WTC11 (cell line): ENCODE data around the gene TIAL1. TPM values are rescaled to one million over a fixed set of nuclear protein-coding genes. Genes with fewer than 3 reads are reported as not detected.
A peak's percentile ranks its signal among the peaks of the same experiment; 100 is the strongest.

Experiments used
- ATAC-seq: fragments of 200-7000 bp; cut with Tn5 transposase; 2 replicates; pipeline ENCODE4 v1.10.0; 2021; ENCODE audit warnings: mild to moderate bottlenecking, moderate library complexity
- Bru-seq: library from RNA; stranded (reverse); fragments of 400-500 nt; gene quantifications from one replicate; lab custom pipeline; 2021; lab: Mats Ljungman, UMichigan
- CTCF ChIA-PET: fragments of 300-600 bp; sonication (Branson Sonifier 250); formaldehyde crosslinking; loops from one replicate; lab custom pipeline; 2021; ENCODE audit warnings: antibody characterized with exemption; lab: Charles Lee
- POLR2A ChIA-PET: fragments of 350-600 bp; sonication (Branson Sonifier 250); formaldehyde crosslinking; loops from one replicate; lab custom pipeline; 2021; ENCODE audit warnings: antibody characterized with exemption; lab: Charles Lee
- DNase-seq: peaks from one replicate; pipeline ENCODE4 v3.0.0; 2021; ENCODE audit warnings: low spot score
- H3K27ac Mint-ChIP-seq: 2 replicates; pipeline ENCODE4 v1.8.0; 2021; ENCODE audit warnings: mixed read lengths
- H3K27me3 Mint-ChIP-seq: 2 replicates; pipeline ENCODE4 v1.8.0; 2021; ENCODE audit warnings: low read depth, mild to moderate bottlenecking, moderate library complexity, mixed read lengths
- H3K36me3 Mint-ChIP-seq: 2 replicates; pipeline ENCODE4 v1.8.0; 2021; ENCODE audit warnings: mixed read lengths
- H3K4me1 Mint-ChIP-seq: 2 replicates; pipeline ENCODE4 v1.8.0; 2022; ENCODE audit warnings: mixed read lengths
- H3K4me3 Mint-ChIP-seq: 2 replicates; pipeline ENCODE4 v1.8.0; 2021; ENCODE audit warnings: mild to moderate bottlenecking, moderate library complexity, mixed read lengths
- H3K9me3 Mint-ChIP-seq: 2 replicates; pipeline ENCODE4 v1.8.0; 2021; ENCODE audit warnings: mixed read lengths
- CREM ChIP-seq: sonication (generic); formaldehyde crosslinking; IDR thresholded peaks from 2 replicates; pipeline ENCODE4 v1.8.1; 2022; ENCODE audit warnings: mild to moderate bottlenecking, missing genetic modification reagents, moderate library complexity
- ESRRA ChIP-seq: sonication (generic); formaldehyde crosslinking; IDR thresholded peaks from 2 replicates; pipeline ENCODE4 v1.8.1; 2022; ENCODE audit warnings: mild to moderate bottlenecking, missing genetic modification reagents, borderline replicate concordance
- FOXJ3 ChIP-seq: sonication (generic); formaldehyde crosslinking; IDR thresholded peaks from 2 replicates; pipeline ENCODE4 v1.9.0; 2021; ENCODE audit warnings: missing genetic modification reagents, mild to moderate bottlenecking, borderline replicate concordance
- MYBL2 ChIP-seq: sonication (generic); formaldehyde crosslinking; IDR thresholded peaks from 2 replicates; pipeline ENCODE4 v1.8.1; 2023; ENCODE audit warnings: mild to moderate bottlenecking, moderate library complexity, missing genetic modification reagents
- NFATC4 ChIP-seq: fragments of 250-450 bp; sonication (Bioruptor Pico); IDR thresholded peaks from 2 replicates; pipeline ENCODE4 v1.9.0; 2021; ENCODE audit warnings: mild to moderate bottlenecking
- TP53 ChIP-seq: sonication (generic); formaldehyde crosslinking; IDR thresholded peaks from 2 replicates; pipeline ENCODE4 v1.8.1; 2023; ENCODE audit warnings: mild to moderate bottlenecking, missing genetic modification reagents
- ZBTB21 ChIP-seq: sonication (generic); formaldehyde crosslinking; IDR thresholded peaks from 2 replicates; pipeline ENCODE4 v1.8.1; 2023; ENCODE audit warnings: mild to moderate bottlenecking, missing genetic modification reagents, borderline replicate concordance
- ZNF232 ChIP-seq: sonication (generic); formaldehyde crosslinking; IDR thresholded peaks from 2 replicates; pipeline ENCODE4 v1.8.0; 2022; ENCODE audit warnings: mild to moderate bottlenecking, missing genetic modification reagents
- ZNF263 ChIP-seq: sonication (generic); formaldehyde crosslinking; IDR thresholded peaks from 2 replicates; pipeline ENCODE4 v1.8.1; 2022; ENCODE audit warnings: low read depth, mild to moderate bottlenecking, moderate library complexity, missing genetic modification reagents
- ZNF396 ChIP-seq: fragments of 250-450 bp; sonication (Bioruptor Pico); IDR thresholded peaks from 2 replicates; pipeline ENCODE4 v1.8.0; 2021; ENCODE audit warnings: mild to moderate bottlenecking, moderate library complexity, borderline replicate concordance
- ZNF671 ChIP-seq: fragments of 250-450 bp; sonication (Bioruptor Pico); IDR thresholded peaks from 2 replicates; pipeline ENCODE4 v1.8.0; 2021; ENCODE audit warnings: mild to moderate bottlenecking
- long read RNA-seq, 3 experiments: library from RNA in 1 of 3; library from capped mRNA in 1 of 3; library from polyadenylated mRNA in 1 of 3; unstranded in 2 of 3; stranded (forward) in 1 of 3; transcript quantifications; one replicate each; pipeline ENCODE4 v2.0.0, GENCODE V29; 2021
- total RNA-seq: library from RNA; stranded (reverse); gene quantifications from 3 replicates; pipeline ENCODE4 v1.2.3, GENCODE V29; 2021
- TF ChIP-seq, protein P1 (sequence below): sonication (generic); formaldehyde crosslinking; IDR thresholded peaks from 2 replicates; pipeline ENCODE4 v1.8.1; 2022; ENCODE audit warnings: low read depth, mild to moderate bottlenecking, moderate library complexity, missing genetic modification reagents, borderline replicate concordance
- TF ChIP-seq, protein P2 (sequence below): sonication (generic); formaldehyde crosslinking; IDR thresholded peaks from 2 replicates; pipeline ENCODE4 v1.8.0; 2023; ENCODE audit warnings: missing genetic modification reagents, mild to moderate bottlenecking, borderline replicate concordance
- TF ChIP-seq, protein P3 (sequence below): sonication (generic); formaldehyde crosslinking; IDR thresholded peaks from 2 replicates; pipeline ENCODE4 v1.8.0; 2022; ENCODE audit warnings: mild to moderate bottlenecking, missing genetic modification reagents
- TF ChIP-seq, protein P4 (sequence below): sonication (generic); formaldehyde crosslinking; IDR thresholded peaks from 2 replicates; pipeline ENCODE4 v1.8.0; 2022; ENCODE audit warnings: mild to moderate bottlenecking, missing genetic modification reagents
- TF ChIP-seq, protein P5 (sequence below): fragments of 200-600 bp; IDR thresholded peaks from 2 replicates; pipeline ENCODE4 v1.8.0; 2022; ENCODE audit warnings: antibody characterized with exemption
- TF ChIP-seq, protein P6 (sequence below): fragments of 250-450 bp; sonication (Bioruptor Pico); IDR thresholded peaks from 2 replicates; pipeline ENCODE4 v1.9.0; 2021; ENCODE audit warnings: mild to moderate bottlenecking, borderline replicate concordance

The TIAL1 gene, protein sequence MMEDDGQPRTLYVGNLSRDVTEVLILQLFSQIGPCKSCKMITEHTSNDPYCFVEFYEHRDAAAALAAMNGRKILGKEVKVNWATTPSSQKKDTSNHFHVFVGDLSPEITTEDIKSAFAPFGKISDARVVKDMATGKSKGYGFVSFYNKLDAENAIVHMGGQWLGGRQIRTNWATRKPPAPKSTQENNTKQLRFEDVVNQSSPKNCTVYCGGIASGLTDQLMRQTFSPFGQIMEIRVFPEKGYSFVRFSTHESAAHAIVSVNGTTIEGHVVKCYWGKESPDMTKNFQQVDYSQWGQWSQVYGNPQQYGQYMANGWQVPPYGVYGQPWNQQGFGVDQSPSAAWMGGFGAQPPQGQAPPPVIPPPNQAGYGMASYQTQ
- total RNA-seq (170 to 178 TPM (median 176 TPM) in 3 replicates), Bru-seq, nascent RNA (percentile 97 among the genes with signal in this experiment)
- long read RNA-seq, experiment 1, full-length matches to known transcripts, result 46 of 109 reads
- long read RNA-seq, experiment 1, partial matches to known transcripts, result 26 of 109 reads
- long read RNA-seq, experiment 1, other reads (novel, unspliced or antisense), result 37 of 109 reads
- long read RNA-seq, experiment 2, full-length matches to known transcripts, result 23 of 90 reads
- long read RNA-seq, experiment 2, partial matches to known transcripts, result 19 of 90 reads
- long read RNA-seq, experiment 2, other reads (novel, unspliced or antisense), result 48 of 90 reads
- long read RNA-seq, experiment 3, full-length matches to known transcripts, result 71 of 92 reads
- long read RNA-seq, experiment 3, partial matches to known transcripts, result 7 of 92 reads
- long read RNA-seq, experiment 3, other reads (novel, unspliced or antisense), result 14 of 92 reads

DNA sequence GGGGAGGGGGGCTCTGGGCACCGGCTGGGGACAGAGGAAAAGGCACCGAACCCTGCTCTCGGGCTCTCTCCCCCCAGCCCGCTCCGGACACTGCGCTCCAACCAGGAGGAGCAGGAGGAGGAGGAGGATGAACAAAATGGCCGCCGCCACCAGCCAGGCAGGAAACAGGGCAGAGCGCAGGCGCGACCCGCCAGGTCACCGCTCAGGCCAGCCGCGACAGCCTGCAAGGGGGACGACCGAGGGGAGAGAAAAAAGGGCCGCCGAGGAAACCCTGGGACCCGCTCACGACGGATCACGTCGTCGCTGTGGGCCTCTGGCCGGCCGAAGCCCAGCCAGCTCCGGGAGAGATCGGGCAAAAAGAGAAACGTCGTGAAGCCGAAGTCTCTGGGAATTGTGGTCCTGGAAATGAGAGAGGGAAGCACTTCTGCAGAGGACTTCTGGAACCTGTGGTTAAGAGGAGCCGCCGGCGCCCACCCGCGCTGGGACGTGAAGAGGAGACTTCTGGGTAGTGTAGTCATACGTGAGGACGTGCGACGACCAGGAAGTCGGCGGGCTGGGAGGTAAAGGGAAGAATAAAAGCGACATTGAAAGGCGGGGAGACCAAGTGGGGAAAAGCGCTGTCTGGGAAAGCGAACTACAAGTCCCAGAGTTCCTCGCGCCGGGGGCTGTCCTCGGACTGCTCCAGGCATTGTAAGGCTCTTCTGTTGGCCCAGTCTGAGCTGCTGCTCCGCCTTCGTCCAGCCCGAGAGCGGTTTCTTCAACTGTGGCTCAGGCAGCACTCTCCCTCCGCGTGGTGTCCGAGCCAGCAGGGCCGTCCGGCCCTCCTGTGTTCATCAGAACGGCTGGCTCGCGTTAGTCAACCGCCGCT, at the start of gene TIAL1:
TIAL1 (minus strand) TSS at position 428 of the 868 bp plus-strand sequence. CDS start 499 bp downstream, outside the sequence.
- Mint-ChIP-seq H3K4me3 (peak within 1 kb of the TSS; percentile 90), H3K27ac (peak within 1 kb of the TSS; percentile 95), H3K4me1 (peaks cover 37% of the 10 kb centered on the region), H3K27me3 (peaks cover 3% of the 10 kb centered on the region; the same call in 1 of the 2 replicates), H3K36me3 (peaks cover 28% of the 10 kb centered on the region), H3K9me3 (peaks cover 8% of the 10 kb centered on the region)
- ChIA-PET CTCF (interaction anchor here (0.5 to 1.5 kb wide), 5 partner anchors 11 to 398 kb away, joined by 3 to 12 read pairs (median 3); partner anchors contain the start of gene INPP5F), POLR2A (interaction anchor here (0.5 to 1.5 kb wide), 4 partner anchors 54 to 387 kb away, joined by 3 to 8 read pairs (median 4); partner anchors contain the start of genes BAG3 and INPP5F)
- peak; percentile 97 for DNase-seq
- peak; percentile 93 for ATAC-seq
- TF ChIP-seq ZNF232 (CRISPR knock-in tag), result peak; percentile 78
- TF ChIP-seq, protein P1, sequence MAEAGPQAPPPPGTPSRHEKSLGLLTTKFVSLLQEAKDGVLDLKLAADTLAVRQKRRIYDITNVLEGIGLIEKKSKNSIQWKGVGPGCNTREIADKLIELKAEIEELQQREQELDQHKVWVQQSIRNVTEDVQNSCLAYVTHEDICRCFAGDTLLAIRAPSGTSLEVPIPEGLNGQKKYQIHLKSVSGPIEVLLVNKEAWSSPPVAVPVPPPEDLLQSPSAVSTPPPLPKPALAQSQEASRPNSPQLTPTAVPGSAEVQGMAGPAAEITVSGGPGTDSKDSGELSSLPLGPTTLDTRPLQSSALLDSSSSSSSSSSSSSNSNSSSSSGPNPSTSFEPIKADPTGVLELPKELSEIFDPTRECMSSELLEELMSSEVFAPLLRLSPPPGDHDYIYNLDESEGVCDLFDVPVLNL, result 0 out of 2 replicates have a peak, but pooled peaks have one; percentile 29
- peak; percentile 42; the same call in 1 of the 2 replicates for TF ChIP-seq TP53 (CRISPR knock-in tag)
- no peak for TF ChIP-seq NFATC4 (CRISPR knock-in tag)
- TF ChIP-seq ESRRA (CRISPR knock-in tag), result no peak
- TF ChIP-seq, protein P2, sequence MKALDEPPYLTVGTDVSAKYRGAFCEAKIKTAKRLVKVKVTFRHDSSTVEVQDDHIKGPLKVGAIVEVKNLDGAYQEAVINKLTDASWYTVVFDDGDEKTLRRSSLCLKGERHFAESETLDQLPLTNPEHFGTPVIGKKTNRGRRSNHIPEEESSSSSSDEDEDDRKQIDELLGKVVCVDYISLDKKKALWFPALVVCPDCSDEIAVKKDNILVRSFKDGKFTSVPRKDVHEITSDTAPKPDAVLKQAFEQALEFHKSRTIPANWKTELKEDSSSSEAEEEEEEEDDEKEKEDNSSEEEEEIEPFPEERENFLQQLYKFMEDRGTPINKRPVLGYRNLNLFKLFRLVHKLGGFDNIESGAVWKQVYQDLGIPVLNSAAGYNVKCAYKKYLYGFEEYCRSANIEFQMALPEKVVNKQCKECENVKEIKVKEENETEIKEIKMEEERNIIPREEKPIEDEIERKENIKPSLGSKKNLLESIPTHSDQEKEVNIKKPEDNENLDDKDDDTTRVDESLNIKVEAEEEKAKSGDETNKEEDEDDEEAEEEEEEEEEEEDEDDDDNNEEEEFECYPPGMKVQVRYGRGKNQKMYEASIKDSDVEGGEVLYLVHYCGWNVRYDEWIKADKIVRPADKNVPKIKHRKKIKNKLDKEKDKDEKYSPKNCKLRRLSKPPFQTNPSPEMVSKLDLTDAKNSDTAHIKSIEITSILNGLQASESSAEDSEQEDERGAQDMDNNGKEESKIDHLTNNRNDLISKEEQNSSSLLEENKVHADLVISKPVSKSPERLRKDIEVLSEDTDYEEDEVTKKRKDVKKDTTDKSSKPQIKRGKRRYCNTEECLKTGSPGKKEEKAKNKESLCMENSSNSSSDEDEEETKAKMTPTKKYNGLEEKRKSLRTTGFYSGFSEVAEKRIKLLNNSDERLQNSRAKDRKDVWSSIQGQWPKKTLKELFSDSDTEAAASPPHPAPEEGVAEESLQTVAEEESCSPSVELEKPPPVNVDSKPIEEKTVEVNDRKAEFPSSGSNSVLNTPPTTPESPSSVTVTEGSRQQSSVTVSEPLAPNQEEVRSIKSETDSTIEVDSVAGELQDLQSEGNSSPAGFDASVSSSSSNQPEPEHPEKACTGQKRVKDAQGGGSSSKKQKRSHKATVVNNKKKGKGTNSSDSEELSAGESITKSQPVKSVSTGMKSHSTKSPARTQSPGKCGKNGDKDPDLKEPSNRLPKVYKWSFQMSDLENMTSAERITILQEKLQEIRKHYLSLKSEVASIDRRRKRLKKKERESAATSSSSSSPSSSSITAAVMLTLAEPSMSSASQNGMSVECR (CRISPR knock-in tag), result peak; percentile 72; the same call in 1 of the 2 replicates
- no peak for TF ChIP-seq FOXJ3 (CRISPR knock-in tag)
- TF ChIP-seq CREM (CRISPR knock-in tag), result peak; percentile 62; the same call in 1 of the 2 replicates
- no peak for TF ChIP-seq ZNF396 (CRISPR knock-in tag)
- TF ChIP-seq, protein P3, sequence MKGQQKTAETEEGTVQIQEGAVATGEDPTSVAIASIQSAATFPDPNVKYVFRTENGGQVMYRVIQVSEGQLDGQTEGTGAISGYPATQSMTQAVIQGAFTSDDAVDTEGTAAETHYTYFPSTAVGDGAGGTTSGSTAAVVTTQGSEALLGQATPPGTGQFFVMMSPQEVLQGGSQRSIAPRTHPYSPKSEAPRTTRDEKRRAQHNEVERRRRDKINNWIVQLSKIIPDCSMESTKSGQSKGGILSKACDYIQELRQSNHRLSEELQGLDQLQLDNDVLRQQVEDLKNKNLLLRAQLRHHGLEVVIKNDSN (CRISPR knock-in tag), result no peak
- no peak for TF ChIP-seq ZNF671 (CRISPR knock-in tag)
- no peak for TF ChIP-seq MYBL2 (CRISPR knock-in tag)
- TF ChIP-seq, protein P4, sequence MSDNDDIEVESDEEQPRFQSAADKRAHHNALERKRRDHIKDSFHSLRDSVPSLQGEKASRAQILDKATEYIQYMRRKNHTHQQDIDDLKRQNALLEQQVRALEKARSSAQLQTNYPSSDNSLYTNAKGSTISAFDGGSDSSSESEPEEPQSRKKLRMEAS (CRISPR knock-in tag), result peak; percentile 85
- TF ChIP-seq, protein P5, sequence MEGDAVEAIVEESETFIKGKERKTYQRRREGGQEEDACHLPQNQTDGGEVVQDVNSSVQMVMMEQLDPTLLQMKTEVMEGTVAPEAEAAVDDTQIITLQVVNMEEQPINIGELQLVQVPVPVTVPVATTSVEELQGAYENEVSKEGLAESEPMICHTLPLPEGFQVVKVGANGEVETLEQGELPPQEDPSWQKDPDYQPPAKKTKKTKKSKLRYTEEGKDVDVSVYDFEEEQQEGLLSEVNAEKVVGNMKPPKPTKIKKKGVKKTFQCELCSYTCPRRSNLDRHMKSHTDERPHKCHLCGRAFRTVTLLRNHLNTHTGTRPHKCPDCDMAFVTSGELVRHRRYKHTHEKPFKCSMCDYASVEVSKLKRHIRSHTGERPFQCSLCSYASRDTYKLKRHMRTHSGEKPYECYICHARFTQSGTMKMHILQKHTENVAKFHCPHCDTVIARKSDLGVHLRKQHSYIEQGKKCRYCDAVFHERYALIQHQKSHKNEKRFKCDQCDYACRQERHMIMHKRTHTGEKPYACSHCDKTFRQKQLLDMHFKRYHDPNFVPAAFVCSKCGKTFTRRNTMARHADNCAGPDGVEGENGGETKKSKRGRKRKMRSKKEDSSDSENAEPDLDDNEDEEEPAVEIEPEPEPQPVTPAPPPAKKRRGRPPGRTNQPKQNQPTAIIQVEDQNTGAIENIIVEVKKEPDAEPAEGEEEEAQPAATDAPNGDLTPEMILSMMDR, result no peak
- TF ChIP-seq ZNF263 (CRISPR knock-in tag), result peak; percentile 88; the same call in 1 of the 2 replicates
- TF ChIP-seq ZBTB21, result no peak
- TF ChIP-seq, protein P6, sequence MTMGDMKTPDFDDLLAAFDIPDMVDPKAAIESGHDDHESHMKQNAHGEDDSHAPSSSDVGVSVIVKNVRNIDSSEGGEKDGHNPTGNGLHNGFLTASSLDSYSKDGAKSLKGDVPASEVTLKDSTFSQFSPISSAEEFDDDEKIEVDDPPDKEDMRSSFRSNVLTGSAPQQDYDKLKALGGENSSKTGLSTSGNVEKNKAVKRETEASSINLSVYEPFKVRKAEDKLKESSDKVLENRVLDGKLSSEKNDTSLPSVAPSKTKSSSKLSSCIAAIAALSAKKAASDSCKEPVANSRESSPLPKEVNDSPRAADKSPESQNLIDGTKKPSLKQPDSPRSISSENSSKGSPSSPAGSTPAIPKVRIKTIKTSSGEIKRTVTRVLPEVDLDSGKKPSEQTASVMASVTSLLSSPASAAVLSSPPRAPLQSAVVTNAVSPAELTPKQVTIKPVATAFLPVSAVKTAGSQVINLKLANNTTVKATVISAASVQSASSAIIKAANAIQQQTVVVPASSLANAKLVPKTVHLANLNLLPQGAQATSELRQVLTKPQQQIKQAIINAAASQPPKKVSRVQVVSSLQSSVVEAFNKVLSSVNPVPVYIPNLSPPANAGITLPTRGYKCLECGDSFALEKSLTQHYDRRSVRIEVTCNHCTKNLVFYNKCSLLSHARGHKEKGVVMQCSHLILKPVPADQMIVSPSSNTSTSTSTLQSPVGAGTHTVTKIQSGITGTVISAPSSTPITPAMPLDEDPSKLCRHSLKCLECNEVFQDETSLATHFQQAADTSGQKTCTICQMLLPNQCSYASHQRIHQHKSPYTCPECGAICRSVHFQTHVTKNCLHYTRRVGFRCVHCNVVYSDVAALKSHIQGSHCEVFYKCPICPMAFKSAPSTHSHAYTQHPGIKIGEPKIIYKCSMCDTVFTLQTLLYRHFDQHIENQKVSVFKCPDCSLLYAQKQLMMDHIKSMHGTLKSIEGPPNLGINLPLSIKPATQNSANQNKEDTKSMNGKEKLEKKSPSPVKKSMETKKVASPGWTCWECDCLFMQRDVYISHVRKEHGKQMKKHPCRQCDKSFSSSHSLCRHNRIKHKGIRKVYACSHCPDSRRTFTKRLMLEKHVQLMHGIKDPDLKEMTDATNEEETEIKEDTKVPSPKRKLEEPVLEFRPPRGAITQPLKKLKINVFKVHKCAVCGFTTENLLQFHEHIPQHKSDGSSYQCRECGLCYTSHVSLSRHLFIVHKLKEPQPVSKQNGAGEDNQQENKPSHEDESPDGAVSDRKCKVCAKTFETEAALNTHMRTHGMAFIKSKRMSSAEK (CRISPR knock-in tag), result no peak
